ENCODE data around the gene LDLRAD3. TPM values are rescaled to one million over a fixed set of nuclear protein-coding genes. Genes with fewer than 3 reads are reported as not detected.

The LDLRAD3 gene
- total RNA-seq, 1 experiment from 2014 or later = not detected

GRCh38 chr11:36098087-36098486, 154.2 kb downstream of the LDLRAD3 start:
- no peak overlapping the region for H3K9ac ChIP-seq (ENCODE audit: low read length)

GRCh38 chr11:36098853-36099375, 155.1 kb downstream of the LDLRAD3 start:
- no peak overlapping the region for H2AFZ ChIP-seq (ENCODE audit: low read length)
- no peak overlapping the region for H3K4me2 ChIP-seq (ENCODE audit: low read depth, low read length, poor library complexity, severe bottlenecking)
- no peak for DNase-seq
- H3K4me3 ChIP-seq (ENCODE audit: low read length) = no peak overlapping the region
- no peaks in the 10 kb centered on the region for H3K79me2 ChIP-seq (ENCODE audit: low read length)
- no peak overlapping the region for H3K9ac ChIP-seq (ENCODE audit: low read length)
- no peaks in the 10 kb centered on the region for H3K4me1 ChIP-seq (ENCODE audit: low read length)
- no peaks in the 10 kb centered on the region for H3K27me3 ChIP-seq (ENCODE audit: low read length)
- no peaks in the 10 kb centered on the region for H3K9me2 ChIP-seq (replicated peaks; ENCODE audit: insufficient read depth, low read length)
- H3K36me3 ChIP-seq (ENCODE audit: insufficient read depth, low read length) = no peaks in the 10 kb centered on the region
- no peaks in the 10 kb centered on the region for H3K9me3 ChIP-seq (ENCODE audit: low read length)
- H3K27ac ChIP-seq (ENCODE audit: low read length) = no peak overlapping the region
- H4K20me1 ChIP-seq (ENCODE audit: insufficient read depth, low read depth, low read length) = no peaks in the 10 kb centered on the region

More at GRCh38 chr11:36098087-36098486, 154.2 kb downstream of the LDLRAD3 start:
- H3K4me3 ChIP-seq (ENCODE audit: low read length) = no peak overlapping the region
- H4K20me1 ChIP-seq (ENCODE audit: insufficient read depth, low read depth, low read length) = no peaks in the 10 kb centered on the region
- no peaks in the 10 kb centered on the region for H3K9me2 ChIP-seq (replicated peaks; ENCODE audit: insufficient read depth, low read length)
- no peak for DNase-seq
- H3K4me1 ChIP-seq (ENCODE audit: low read length) = no peaks in the 10 kb centered on the region
- H3K79me2 ChIP-seq (ENCODE audit: low read length) = no peaks in the 10 kb centered on the region
- no peak overlapping the region for H2AFZ ChIP-seq (ENCODE audit: low read length)
- H3K27ac ChIP-seq (ENCODE audit: low read length) = no peak overlapping the region
- no peaks in the 10 kb centered on the region for H3K9me3 ChIP-seq (ENCODE audit: low read length)
- no peaks in the 10 kb centered on the region for H3K27me3 ChIP-seq (ENCODE audit: low read length)
- H3K36me3 ChIP-seq (ENCODE audit: insufficient read depth, low read length) = no peaks in the 10 kb centered on the region
- H3K4me2 ChIP-seq (ENCODE audit: low read depth, low read length, poor library complexity, severe bottlenecking) = no peak overlapping the region

DNA sequence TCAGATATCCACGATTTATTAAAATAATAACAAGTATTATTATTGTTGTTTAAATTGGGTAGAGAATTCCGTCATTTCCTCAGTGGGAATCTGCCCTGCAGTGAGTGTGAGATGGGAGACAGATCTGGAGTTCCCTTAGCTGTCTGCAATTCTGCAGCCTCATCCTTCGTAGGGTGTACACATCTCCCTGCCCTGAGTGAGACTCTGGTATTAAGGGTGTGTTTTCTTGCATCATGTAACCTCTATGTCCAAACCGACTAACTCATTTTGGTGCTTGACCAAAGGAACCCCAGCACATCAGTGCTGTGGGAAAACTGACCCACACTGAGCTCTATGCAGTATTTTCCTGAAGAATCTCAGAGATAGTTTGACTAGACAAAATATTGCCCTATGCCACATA, 157.6 kb downstream of the LDLRAD3 start:
- Histone ChIP-seq H3K27ac (ENCODE audit: low read length) (no peak overlapping the region), H3K4me2 (ENCODE audit: low read depth, low read length, poor library complexity, severe bottlenecking) (no peak overlapping the region), H3K36me3 (ENCODE audit: insufficient read depth, low read length) (no peaks in the 10 kb centered on the region), H3K9ac (ENCODE audit: low read length) (no peak overlapping the region), H3K4me3 (ENCODE audit: low read length) (no peak overlapping the region), H3K79me2 (ENCODE audit: low read length) (no peaks in the 10 kb centered on the region), H4K20me1 (ENCODE audit: insufficient read depth, low read depth, low read length) (no peaks in the 10 kb centered on the region), H3K27me3 (ENCODE audit: low read length) (no peaks in the 10 kb centered on the region), H2AFZ (ENCODE audit: low read length) (no peak overlapping the region), H3K9me3 (ENCODE audit: low read length) (no peaks in the 10 kb centered on the region), H3K9me2 (replicated peaks; ENCODE audit: insufficient read depth, low read length) (no peaks in the 10 kb centered on the region), H3K4me1 (ENCODE audit: low read length) (no peaks in the 10 kb centered on the region)
- DNase-seq = no peak

GRCh38 chr11:36102868-36103267, 159.0 kb downstream of the LDLRAD3 start:
- no peaks in the 10 kb centered on the region for H3K9me2 ChIP-seq (replicated peaks; ENCODE audit: insufficient read depth, low read length)
- no peaks in the 10 kb centered on the region for H3K79me2 ChIP-seq (ENCODE audit: low read length)
- H3K27me3 ChIP-seq (ENCODE audit: low read length) = no peaks in the 10 kb centered on the region
- no peaks in the 10 kb centered on the region for H3K4me1 ChIP-seq (ENCODE audit: low read length)
- no peak overlapping the region for H3K27ac ChIP-seq (ENCODE audit: low read length)
- no peaks in the 10 kb centered on the region for H3K36me3 ChIP-seq (ENCODE audit: insufficient read depth, low read length)
- DNase-seq = no peak
- no peak overlapping the region for H3K4me3 ChIP-seq (ENCODE audit: low read length)
- no peak overlapping the region for H2AFZ ChIP-seq (ENCODE audit: low read length)
- H3K4me2 ChIP-seq (ENCODE audit: low read depth, low read length, poor library complexity, severe bottlenecking) = no peak overlapping the region
- H4K20me1 ChIP-seq (ENCODE audit: insufficient read depth, low read depth, low read length) = no peaks in the 10 kb centered on the region
- H3K9ac ChIP-seq (ENCODE audit: low read length) = no peak overlapping the region
- H3K9me3 ChIP-seq (ENCODE audit: low read length) = no peaks in the 10 kb centered on the region

DNA sequence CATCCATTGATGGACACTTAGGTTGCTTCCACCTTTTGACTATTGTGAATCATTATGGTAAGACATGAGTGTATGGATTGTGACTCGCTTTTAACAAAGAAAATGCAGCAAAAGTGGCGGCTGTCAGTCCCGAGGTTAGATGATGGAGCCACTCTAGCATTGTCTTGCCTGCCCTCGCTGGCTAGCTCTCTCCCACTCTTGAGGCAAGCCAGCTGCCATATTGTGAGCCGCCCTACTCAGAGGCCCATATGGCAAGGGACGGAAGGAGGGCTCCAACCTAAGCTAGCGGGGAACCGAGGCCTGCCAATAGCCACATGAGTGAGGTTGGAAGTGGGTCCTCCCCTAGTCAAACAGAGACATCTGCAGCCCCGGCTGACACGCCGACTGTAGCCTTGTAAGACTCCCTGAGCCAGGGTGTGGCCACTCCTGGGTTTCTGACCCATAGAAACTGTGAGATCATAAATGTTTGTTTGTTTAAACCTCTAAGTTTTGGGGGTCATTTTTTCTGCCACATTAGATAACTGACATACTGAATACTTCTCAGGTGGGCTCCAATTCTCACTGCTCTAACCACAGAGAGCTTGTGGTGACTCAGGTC, 160.2 kb downstream of the LDLRAD3 start:
- no peak overlapping the region for H3K27ac ChIP-seq (ENCODE audit: low read length)
- H3K79me2 ChIP-seq (ENCODE audit: low read length) = no peaks in the 10 kb centered on the region
- no peak overlapping the region for H2AFZ ChIP-seq (ENCODE audit: low read length)
- H3K4me1 ChIP-seq (ENCODE audit: low read length) = no peaks in the 10 kb centered on the region
- H3K9me3 ChIP-seq (ENCODE audit: low read length) = no peaks in the 10 kb centered on the region
- H3K4me3 ChIP-seq (ENCODE audit: low read length) = no peak overlapping the region
- no peaks in the 10 kb centered on the region for H4K20me1 ChIP-seq (ENCODE audit: insufficient read depth, low read depth, low read length)
- H3K9me2 ChIP-seq (replicated peaks; ENCODE audit: insufficient read depth, low read length) = no peaks in the 10 kb centered on the region
- H3K36me3 ChIP-seq (ENCODE audit: insufficient read depth, low read length) = no peaks in the 10 kb centered on the region
- no peak overlapping the region for H3K4me2 ChIP-seq (ENCODE audit: low read depth, low read length, poor library complexity, severe bottlenecking)
- no peak overlapping the region for H3K9ac ChIP-seq (ENCODE audit: low read length)
- no peaks in the 10 kb centered on the region for H3K27me3 ChIP-seq (ENCODE audit: low read length)
- DNase-seq = no peak

GRCh38 chr11:36104660-36104992, 160.8 kb downstream of the LDLRAD3 start:
- no peak for DNase-seq
- Histone ChIP-seq H3K9me3 (ENCODE audit: low read length) (no peaks in the 10 kb centered on the region), H3K9ac (ENCODE audit: low read length) (no peak overlapping the region), H3K4me1 (ENCODE audit: low read length) (no peaks in the 10 kb centered on the region), H3K4me3 (ENCODE audit: low read length) (no peak overlapping the region), H4K20me1 (ENCODE audit: insufficient read depth, low read depth, low read length) (no peaks in the 10 kb centered on the region), H3K27me3 (ENCODE audit: low read length) (no peaks in the 10 kb centered on the region), H3K36me3 (ENCODE audit: insufficient read depth, low read length) (no peaks in the 10 kb centered on the region), H3K9me2 (replicated peaks; ENCODE audit: insufficient read depth, low read length) (no peaks in the 10 kb centered on the region), H2AFZ (ENCODE audit: low read length) (no peak overlapping the region), H3K27ac (ENCODE audit: low read length) (no peak overlapping the region), H3K79me2 (ENCODE audit: low read length) (no peaks in the 10 kb centered on the region), H3K4me2 (ENCODE audit: low read depth, low read length, poor library complexity, severe bottlenecking) (no peak overlapping the region)

DNA sequence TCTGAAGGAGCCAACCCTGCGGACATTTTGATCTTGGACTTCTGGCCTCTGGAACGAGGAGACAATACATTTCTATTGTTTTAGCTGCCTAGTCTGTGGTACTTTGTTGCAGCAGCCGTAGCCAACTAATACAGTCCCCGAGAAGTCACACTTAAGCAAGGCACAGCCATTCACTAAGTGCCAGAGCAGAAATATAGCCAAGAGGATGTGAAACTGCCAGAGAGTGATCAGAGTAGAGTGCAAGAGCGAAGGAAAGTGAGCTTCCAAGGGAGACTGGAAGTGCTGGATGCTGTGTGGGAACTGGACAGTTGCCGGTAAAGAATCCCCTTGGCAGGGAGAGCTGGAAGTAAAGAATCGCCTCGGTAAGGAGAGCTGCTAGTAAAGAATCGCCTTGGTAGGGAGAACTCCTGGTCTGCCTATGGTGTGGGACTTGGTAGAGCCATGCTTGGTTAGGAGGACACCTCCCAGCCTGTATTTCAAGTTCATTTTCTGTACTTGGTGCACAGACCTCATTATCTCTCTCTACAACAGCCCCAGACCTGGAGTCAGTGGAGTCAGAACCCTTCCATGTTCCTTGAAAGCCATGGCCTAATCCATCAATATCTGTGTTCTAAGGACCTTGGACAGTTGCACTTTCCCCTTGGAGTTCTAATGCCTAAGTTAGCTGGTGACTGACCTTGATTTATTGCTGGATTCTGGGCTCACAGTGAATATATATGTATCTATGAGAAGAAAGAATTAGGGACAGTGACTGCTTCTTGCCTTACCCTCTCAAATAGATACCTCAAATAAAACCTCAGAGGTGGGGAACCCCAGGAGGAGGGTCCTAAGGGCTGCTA, 162.1 kb downstream of the LDLRAD3 start:
- H2AFZ ChIP-seq (ENCODE audit: low read length) = no peak overlapping the region
- no peaks in the 10 kb centered on the region for H3K27me3 ChIP-seq (ENCODE audit: low read length)
- no peaks in the 10 kb centered on the region for H3K9me2 ChIP-seq (replicated peaks; ENCODE audit: insufficient read depth, low read length)
- no peaks in the 10 kb centered on the region for H3K4me1 ChIP-seq (ENCODE audit: low read length)
- no peak for DNase-seq
- H3K4me3 ChIP-seq (ENCODE audit: low read length) = no peak overlapping the region
- no peak overlapping the region for H3K4me2 ChIP-seq (ENCODE audit: low read depth, low read length, poor library complexity, severe bottlenecking)
- no peaks in the 10 kb centered on the region for H3K9me3 ChIP-seq (ENCODE audit: low read length)
- no peak overlapping the region for H3K9ac ChIP-seq (ENCODE audit: low read length)
- H4K20me1 ChIP-seq (ENCODE audit: insufficient read depth, low read depth, low read length) = no peaks in the 10 kb centered on the region
- H3K27ac ChIP-seq (ENCODE audit: low read length) = no peak overlapping the region
- no peaks in the 10 kb centered on the region for H3K36me3 ChIP-seq (ENCODE audit: insufficient read depth, low read length)
- H3K79me2 ChIP-seq (ENCODE audit: low read length) = no peaks in the 10 kb centered on the region

- Histone ChIP-seq H3K9me3 (ENCODE audit: low read length) (no peaks in the 10 kb centered on the region), H4K20me1 (ENCODE audit: insufficient read depth, low read depth, low read length) (no peaks in the 10 kb centered on the region), H3K4me2 (ENCODE audit: low read depth, low read length, poor library complexity, severe bottlenecking) (no peak overlapping the region), H3K36me3 (ENCODE audit: insufficient read depth, low read length) (no peaks in the 10 kb centered on the region), H3K27me3 (ENCODE audit: low read length) (no peaks in the 10 kb centered on the region), H3K9ac (ENCODE audit: low read length) (no peak overlapping the region), H3K4me1 (ENCODE audit: low read length) (no peaks in the 10 kb centered on the region), H3K27ac (ENCODE audit: low read length) (no peak overlapping the region), H3K9me2 (replicated peaks; ENCODE audit: insufficient read depth, low read length) (no peaks in the 10 kb centered on the region), H2AFZ (ENCODE audit: low read length) (no peak overlapping the region), H3K79me2 (ENCODE audit: low read length) (no peaks in the 10 kb centered on the region), H3K4me3 (ENCODE audit: low read length) (no peak overlapping the region)
- DNase-seq = no peak
These were observed 163.7 kb downstream of the LDLRAD3 start for GRCh38 chr11:36107547-36107946.

Data from Karpas-422 (cell line).